Stimulated activated CD8-positive, alpha-beta memory T cell treated with anti-CD3 and anti-CD28 coated beads, Interleukin-7, amount 100 ng/mL, for 1 hour (primary cell): ENCODE measurements around the gene CXCL10.
"Not testable (repeated sequence)": the region's sequence is repeated elsewhere in the genome, so short reads cannot be mapped to it uniquely, and the experiment has no call there.

ENCODE experiments used
- DNase-seq, 2 donors: peaks; one replicate each; pipeline ENCODE4 v3.0.0-alpha.2; 2020; ENCODE audit warnings: low read depth in 2 of 2

CXCL10 gene

GRCh38 chr4:76023389-76023788 is at the start of gene CXCL10:
Gene CXCL10, minus strand, starts transcription at chr4:76023497. Its CDS starts 66 bp downstream, at chr4:76023431.
- no peak for DNase-seq

GRCh38 chr4:76072760-76073159 is 49.5 kb upstream of the CXCL10 start:
- no peak for DNase-seq

GRCh38 chr4:76067652-76068286 is 44.5 kb upstream of the CXCL10 start:
- DNase-seq, result peak in 1 of 2 donors; percentile 40

GRCh38 chr4:76066546-76066945 is 43.2 kb upstream of the CXCL10 start:
- DNase-seq, result no peak

- no peak for DNase-seq
Observed at GRCh38 chr4:76061982-76062381, 38.7 kb upstream of the CXCL10 start.

- DNase-seq, result no peak
Observed at GRCh38 chr4:76061421-76061820, 38.1 kb upstream of the CXCL10 start.

GRCh38 chr4:76060506-76060905 is 37.2 kb upstream of the CXCL10 start:
- DNase-seq, result no peak

- DNase-seq, result no peak
Observed at GRCh38 chr4:76059750-76060149, 36.5 kb upstream of the CXCL10 start.

- DNase-seq, result no peak
Observed at GRCh38 chr4:76058888-76059426, 35.7 kb upstream of the CXCL10 start.

- DNase-seq, result no peak
Observed at GRCh38 chr4:76058302-76058701, 35.0 kb upstream of the CXCL10 start.

- DNase-seq, result no peak
Observed at GRCh38 chr4:76055421-76055820, 32.1 kb upstream of the CXCL10 start.

- no peak for DNase-seq
Observed at GRCh38 chr4:76055016-76055415, 31.7 kb upstream of the CXCL10 start.

- no peak for DNase-seq
Observed at GRCh38 chr4:76053730-76054129, 30.4 kb upstream of the CXCL10 start.

- not testable (repeated sequence) for DNase-seq
Observed at GRCh38 chr4:76050560-76051050, 27.3 kb upstream of the CXCL10 start.

- not testable (repeated sequence) for DNase-seq
Observed at GRCh38 chr4:76049860-76050416, 26.6 kb upstream of the CXCL10 start.

- DNase-seq, result not testable (repeated sequence)
Observed at GRCh38 chr4:76044686-76045085, 21.4 kb upstream of the CXCL10 start.

- DNase-seq, result not testable (repeated sequence)
Observed at GRCh38 chr4:76043306-76043705, 20.0 kb upstream of the CXCL10 start.

GRCh38 chr4:76042241-76042998 is 19.1 kb upstream of the CXCL10 start:
- DNase-seq, result not testable (repeated sequence)

GRCh38 chr4:76036855-76037254 is 13.6 kb upstream of the CXCL10 start:
- DNase-seq, result no peak

GRCh38 chr4:76035799-76036380 is 12.6 kb upstream of the CXCL10 start, which contains the start of gene CXCL11:
Gene CXCL11, minus strand, starts transcription at chr4:76036070. Its CDS starts 83 bp downstream, at chr4:76035987.
- DNase-seq, result no peak

- no peak for DNase-seq
Observed at GRCh38 chr4:76035141-76035540, 11.8 kb upstream of the CXCL10 start.

- DNase-seq, result no peak
Observed at GRCh38 chr4:76029300-76029699, 6.0 kb upstream of the CXCL10 start.
